ENCODE results near the gene GADD45B. TPM values are rescaled to one million over a fixed set of nuclear protein-coding genes. Genes with fewer than 3 reads are reported as not detected.

Gene GADD45B
- total RNA-seq, 1 donor from 2014 or later: 102 TPM

Other genes starting within 250 kb of the GADD45B start
- gene PLEKHJ1, start 239.8 kb upstream of the GADD45B start, total RNA-seq: 70.5 and 71.6 TPM in 2 replicates
- 159 and 171 TPM in 2 replicates for gene SF3A2, start 239.3 kb upstream of the GADD45B start, total RNA-seq
- gene AMH, start 226.8 kb upstream of the GADD45B start, total RNA-seq: 4.0 and 5.1 TPM in 2 replicates
- 0.40 and 0.91 TPM in 2 replicates for gene JSRP1, start 219.7 kb upstream of the GADD45B start, total RNA-seq
- gene PEAK3, start 194.0 kb upstream of the GADD45B start, total RNA-seq: 0.09 TPM in 1 of 2 replicates, not detected in the other
- gene LINGO3, start 168.0 kb upstream of the GADD45B start, total RNA-seq: 0.09 and 0.26 TPM in 2 replicates
- gene LSM7, start 147.5 kb upstream of the GADD45B start, total RNA-seq: 190 and 192 TPM in 2 replicates
- 69.7 and 69.8 TPM in 2 replicates for gene SPPL2B, start 147.4 kb upstream of the GADD45B start, total RNA-seq
- gene TMPRSS9, start 115.9 kb upstream of the GADD45B start, total RNA-seq: 0.09 TPM in 1 of 2 replicates, not detected in the other
- 182 and 190 TPM in 2 replicates for gene TIMM13, start 48.5 kb upstream of the GADD45B start, total RNA-seq
- gene LMNB2, start 19.2 kb upstream of the GADD45B start, total RNA-seq: 120 TPM in 2 replicates
- gene GNG7, start 226.6 kb downstream of the GADD45B start, total RNA-seq: 0.07 and 0.09 TPM in 2 replicates
- gene DIRAS1, start 245.2 kb downstream of the GADD45B start, total RNA-seq: 0.16 TPM in 1 of 2 replicates, not detected in the other